HepG2 (cell line): Measurements from ENCODE around the gene CYP11A1. TPM values are rescaled to one million over a fixed set of nuclear protein-coding genes. Genes with fewer than 3 reads are reported as not detected.
A peak's percentile ranks its signal among the peaks of the same experiment; 100 is the strongest.

ENCODE experiments used
- ETV6 ChIP-seq: sonication (generic); formaldehyde crosslinking; conservative IDR thresholded peaks from 2 replicates; pipeline ENCODE4 v1.4.0; 2020; ENCODE audit warnings: missing genetic modification reagents
- HOXA3 ChIP-seq: sonication (generic); formaldehyde crosslinking; IDR thresholded peaks from 2 replicates; pipeline ENCODE4 v1.5.0; 2020; ENCODE audit warnings: missing genetic modification reagents
- MXI1 ChIP-seq: IDR thresholded peaks from 3 replicates; pipeline ENCODE4 v1.6.1; 2012; ENCODE audit warnings: low read depth, low read length, inconsistent platforms, borderline replicate concordance
- NONO ChIP-seq, 2 experiments: fragments of 450-650 bp in 1 of 2; sonication (generic) in 1 of 2; formaldehyde crosslinking in 1 of 2; IDR thresholded peaks in 1 of 2; conservative IDR thresholded peaks in 1 of 2; 2 replicates each; pipeline versions ENCODE4 v1.6.1 to v1.8.0; 2017 to 2022; ENCODE audit warnings: mild to moderate bottlenecking in 1 of 2, missing genetic modification reagents in 1 of 2, moderate library complexity in 1 of 2
- PAX8 ChIP-seq: sonication (generic); formaldehyde crosslinking; IDR thresholded peaks from 2 replicates; pipeline ENCODE4 v1.8.0; 2022; ENCODE audit warnings: mild to moderate bottlenecking, missing genetic modification reagents, borderline replicate concordance
- PRDM4 ChIP-seq: sonication (generic); formaldehyde crosslinking; IDR thresholded peaks from 2 replicates; pipeline ENCODE4 v1.9.0; 2021; ENCODE audit warnings: missing genetic modification reagents, borderline replicate concordance
- RERE ChIP-seq: IDR thresholded peaks from 2 replicates; pipeline ENCODE4 v1.6.1; 2016; ENCODE audit warnings: low read depth, missing genetic modification reagents, missing compliant biosample characterization
- STAG1 ChIP-seq: sonication (generic); formaldehyde crosslinking; IDR thresholded peaks from 2 replicates; pipeline ENCODE4 v1.4.0; 2020; ENCODE audit warnings: missing genetic modification reagents
- TEAD2 ChIP-seq: sonication (generic); formaldehyde crosslinking; IDR thresholded peaks from 2 replicates; pipeline ENCODE4 v1.9.0; 2021; ENCODE audit warnings: missing genetic modification reagents
- ZHX1 ChIP-seq: sonication (generic); formaldehyde crosslinking; IDR thresholded peaks from 2 replicates; pipeline ENCODE4 v1.8.1; 2022; ENCODE audit warnings: low read depth, mild to moderate bottlenecking, missing genetic modification reagents
- ZNF329 ChIP-seq: sonication (generic); formaldehyde crosslinking; IDR thresholded peaks from 2 replicates; pipeline ENCODE4 v1.9.0; 2021; ENCODE audit warnings: low read depth, mild to moderate bottlenecking, missing genetic modification reagents
- ZNF331 ChIP-seq: sonication (generic); formaldehyde crosslinking; IDR thresholded peaks from 2 replicates; pipeline ENCODE4 v1.4.0; 2020; ENCODE audit warnings: missing genetic modification reagents
- ZNF556 ChIP-seq: sonication (generic); formaldehyde crosslinking; IDR thresholded peaks from 2 replicates; pipeline ENCODE4 v1.4.0; 2020; ENCODE audit warnings: mild to moderate bottlenecking, missing genetic modification reagents, borderline replicate concordance
- ZNF691 ChIP-seq: sonication (generic); formaldehyde crosslinking; IDR thresholded peaks from 2 replicates; pipeline ENCODE4 v1.4.0; 2020; ENCODE audit warnings: missing genetic modification reagents, low read depth, mild to moderate bottlenecking, borderline replicate concordance
- polyA plus RNA-seq, 8 experiments: library from polyadenylated mRNA; depleted of rRNA in 3 of 8; stranded (reverse) in 7 of 8; unstranded in 1 of 8; fragments of >200 nt; fragmentation: Illumina TruSeq in 4 of 8; extraction: Trizol in 4 of 8; gene quantifications; 2 replicates each; pipeline versions ENCODE4 v1.2.1 to v1.2.3, GENCODE V29; 2011 to 2016; ENCODE audit warnings: low read depth in 4 of 8, missing spikeins in 1 of 8, mixed read lengths in 1 of 8; ENCODE audit not compliant: insufficient read depth in 1 of 8
- total RNA-seq, 5 experiments: library from RNA; depleted of rRNA; stranded (reverse); fragments of >200 nt; fragmentation: Illumina TruSeq; extraction: Trizol; gene quantifications; 2 replicates each; pipeline ENCODE4 v1.2.3, GENCODE V29; 2016; ENCODE audit warnings: low read depth in 1 of 5

Gene CYP11A1
- total and polyA plus RNA-seq, 2 of the 13 experiments (the other 11 are each of a cell fraction or from before 2014, with no cell fraction given) = 0.66 to 0.92 TPM

- TF ChIP-seq NONO (IDR thresholded peaks at IDR 0.05) = no peak
- TF ChIP-seq NONO (CRISPR knock-in tag; conservative IDR thresholded peaks at IDR 0.05) = peak; percentile 57
- TF ChIP-seq ZNF691 = peak; percentile 73; the same call in 1 of the 2 replicates
- peak; percentile 60; the same call in 1 of the 3 replicates for TF ChIP-seq MXI1
- TF ChIP-seq RERE = no peak
- TF ChIP-seq ZNF329 (CRISPR knock-in tag) = 0 out of 2 replicates have a peak, but pooled peaks have one; percentile 13
- peak; percentile 42; the same call in 1 of the 2 replicates for TF ChIP-seq ZNF331
- TF ChIP-seq PRDM4 (CRISPR knock-in tag) = no peak
- no peak for TF ChIP-seq TEAD2
- TF ChIP-seq ETV6 (CRISPR knock-in tag) = no peak
- no peak for TF ChIP-seq ZHX1 (CRISPR knock-in tag)
- no peak for TF ChIP-seq PAX8 (CRISPR knock-in tag)
- peak; percentile 99 for TF ChIP-seq STAG1 (CRISPR knock-in tag)
- TF ChIP-seq ZNF556 (CRISPR knock-in tag) = 0 out of 2 replicates have a peak, but pooled peaks have one; percentile 27
- peak; percentile 22; the same call in 1 of the 2 replicates for TF ChIP-seq HOXA3 (CRISPR knock-in tag)
Measured at GRCh38 chr15:74373731-74374647, 6.5 kb upstream of the CYP11A1 start (continued).
